ENCODE measurements around the gene STON1.

DNA sequence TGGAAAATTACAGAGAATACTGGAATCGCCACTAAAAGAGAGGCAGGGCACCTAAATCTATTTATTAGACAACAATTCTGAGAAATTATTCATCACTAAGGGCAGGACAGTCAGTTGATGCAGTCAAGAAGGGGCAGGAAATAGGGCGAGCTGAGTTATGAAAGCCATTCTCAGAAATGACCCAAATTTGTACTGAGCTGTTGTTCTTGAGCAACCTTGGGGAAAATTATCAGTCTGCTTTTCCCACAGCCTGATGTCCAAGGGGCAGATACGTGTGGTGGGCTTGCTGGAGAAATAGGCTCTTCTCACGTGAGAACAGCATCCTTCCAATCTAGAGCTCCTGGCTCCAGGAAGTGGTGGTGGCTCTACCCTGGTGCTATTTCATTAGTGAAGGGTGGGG is 38.6 kb downstream of the STON1 start:
- no peak for TF ChIP-seq CTCF (tag by site-specific recombination; IDR thresholded peaks at IDR 0.05)
- TF ChIP-seq ZBTB8A (tag by site-specific recombination; IDR thresholded peaks at IDR 0.05) = no peak
- TF ChIP-seq ZNF571 (tag by site-specific recombination; IDR thresholded peaks at IDR 0.05) = no peak

Measured in HEK293 (cell line).